IMR-90 (cell line): ENCODE measurements around the gene TYSND1. TPM values are rescaled to one million over a fixed set of nuclear protein-coding genes. Genes with fewer than 3 reads are reported as not detected.

Experiments used
- ATAC-seq: fragments of 200-7000 bp; cut with Tn5 transposase; 2 replicates; pipeline ENCODE4 v1.9.1; 2020; ENCODE audit warnings: low read depth, mild to moderate bottlenecking, moderate library complexity
- BruUV-seq: library from RNA; stranded (reverse); fragments of 400-500 nt; replicated peaks from 2 replicates; lab custom pipeline; 2021; lab: Mats Ljungman, UMichigan
- CTCF ChIA-PET: fragments of 300-600 bp; formaldehyde crosslinking; extraction: SDS; loops from one replicate; lab custom pipeline; 2021; ENCODE audit warnings: antibody characterized with exemption; lab: Yijun Ruan, JAX
- POLR2A ChIA-PET: fragments of 300-600 bp; sonication (Branson Sonifier 250); formaldehyde crosslinking; loops from one replicate; lab custom pipeline; 2022; ENCODE audit warnings: antibody characterized with exemption; ENCODE audit not compliant: unreplicated experiment; lab: Charles Lee
- DNase-seq: peaks from one replicate; pipeline ENCODE4 v3.0.0; 2013
- H2AFZ ChIP-seq: replicated peaks from 2 replicates; pipeline ENCODE3; 2013; ENCODE audit warnings: low read length, mild to moderate bottlenecking; ENCODE audit not compliant: poor library complexity
- H2AK5ac ChIP-seq: 2 replicates; pipeline ENCODE4 v1.6.1; 2013; ENCODE audit warnings: low read depth, low read length, inconsistent platforms
- H2AK9ac ChIP-seq: replicated peaks from 2 replicates; pipeline ENCODE3; 2013; ENCODE audit warnings: mild to moderate bottlenecking, low read depth, low read length, moderate library complexity; ENCODE audit not compliant: poor library complexity
- H2BK120ac ChIP-seq: 2 replicates; pipeline ENCODE4 v1.6.1; 2013; ENCODE audit warnings: low read depth, low read length, inconsistent platforms
- H2BK15ac ChIP-seq: 3 replicates; pipeline ENCODE4 v1.6.1; 2013; ENCODE audit warnings: low read depth, low read length, inconsistent platforms
- H2BK20ac ChIP-seq: 2 replicates; pipeline ENCODE4 v1.6.1; 2013; ENCODE audit warnings: low read depth, mild to moderate bottlenecking, inconsistent platforms, low read length, moderate library complexity
- H2BK5ac ChIP-seq: 2 replicates; pipeline ENCODE4 v1.6.1; 2013; ENCODE audit warnings: mild to moderate bottlenecking, low read depth, low read length, inconsistent platforms; ENCODE audit not compliant: poor library complexity, severe bottlenecking
- H3K14ac ChIP-seq: replicated peaks from 2 replicates; pipeline ENCODE4 v1.6.1; 2013; ENCODE audit warnings: low read depth, low read length, inconsistent platforms
- H3K18ac ChIP-seq: 2 replicates; pipeline ENCODE4 v1.6.1; 2013; ENCODE audit warnings: low read depth, low read length, control low read depth
- H3K23ac ChIP-seq: 2 replicates; pipeline ENCODE4 v1.6.1; 2013; ENCODE audit warnings: low read depth, low read length, inconsistent platforms
- H3K27ac ChIP-seq: 2 replicates; pipeline ENCODE4 v1.5.1; 2013; ENCODE audit warnings: mild to moderate bottlenecking, control low read depth, low read length; ENCODE audit not compliant: insufficient read depth
- H3K27me3 ChIP-seq: 2 replicates; pipeline ENCODE4 v1.6.1; 2013; ENCODE audit warnings: low read length; ENCODE audit not compliant: control insufficient read depth, insufficient read depth
- H3K36me3 ChIP-seq: 2 replicates; pipeline ENCODE4 v1.6.1; 2013; ENCODE audit warnings: low read length, mixed read lengths; ENCODE audit not compliant: control insufficient read depth, insufficient read depth
- H3K4ac ChIP-seq: 2 replicates; pipeline ENCODE4 v1.6.1; 2013; ENCODE audit warnings: low read depth, low read length, inconsistent platforms
- H3K4me1 ChIP-seq: 2 replicates; pipeline ENCODE4 v1.6.1; 2013; ENCODE audit warnings: low read length, mixed read lengths; ENCODE audit not compliant: control insufficient read depth, insufficient read depth
- H3K4me2 ChIP-seq: 2 replicates; pipeline ENCODE4 v1.6.1; 2013; ENCODE audit warnings: low read depth, mild to moderate bottlenecking, control low read depth, low read length, moderate library complexity
- H3K4me3 ChIP-seq: 2 replicates; pipeline ENCODE4 v1.5.1; 2013; ENCODE audit warnings: low read depth, mild to moderate bottlenecking, control low read depth, low read length, moderate library complexity; ENCODE audit not compliant: insufficient read depth
- H3K56ac ChIP-seq: 2 replicates; pipeline ENCODE4 v1.6.1; 2013; ENCODE audit warnings: low read length, inconsistent platforms; ENCODE audit not compliant: insufficient read depth; ENCODE audit errors: extremely low read depth
- H3K79me1 ChIP-seq, 2 experiments: 2 replicates each; pipeline ENCODE4 v1.6.1; 2013; ENCODE audit warnings: low read length in 2 of 2, inconsistent platforms in 1 of 2, low read depth in 1 of 2
- H3K9ac ChIP-seq: 2 replicates; pipeline ENCODE4 v1.6.1; 2013; ENCODE audit warnings: low read depth, low read length, control low read depth
- H3K9me1 ChIP-seq: 2 replicates; pipeline ENCODE4 v1.6.1; 2013; ENCODE audit warnings: low read length, inconsistent platforms; ENCODE audit not compliant: insufficient read depth
- H3K9me3 ChIP-seq: 2 replicates; pipeline ENCODE4 v1.6.1; 2013; ENCODE audit warnings: low read length; ENCODE audit not compliant: control insufficient read depth, insufficient read depth
- H4K20me1 ChIP-seq: 2 replicates; pipeline ENCODE4 v1.6.1; 2013; ENCODE audit warnings: low read length, inconsistent platforms; ENCODE audit not compliant: insufficient read depth
- H4K5ac ChIP-seq: 2 replicates; pipeline ENCODE4 v1.6.1; 2013; ENCODE audit warnings: mild to moderate bottlenecking, low read depth, low read length, control low read depth
- H4K8ac ChIP-seq, 2 experiments: 2 replicates each; pipeline ENCODE4 v1.6.1; 2013; ENCODE audit warnings: low read depth in 2 of 2, low read length in 2 of 2, control low read depth in 1 of 2, inconsistent platforms in 1 of 2
- H4K91ac ChIP-seq: 2 replicates; pipeline ENCODE4 v1.6.1; 2013; ENCODE audit warnings: low read depth, low read length, inconsistent platforms; ENCODE audit not compliant: insufficient read depth
- CEBPB ChIP-seq: IDR thresholded peaks from 2 replicates; pipeline ENCODE4 v1.6.1; 2012; ENCODE audit warnings: low read depth, low read length, improper control_type of control experiment
- CTCF ChIP-seq: conservative IDR thresholded peaks from 2 replicates; pipeline ENCODE4 v1.5.1; 2012; ENCODE audit warnings: mild to moderate bottlenecking, low read depth, low read length, improper control_type of control experiment
- ELK1 ChIP-seq: fragments of 150-350 bp; IDR thresholded peaks from 2 replicates; pipeline ENCODE4 v1.6.1; 2016; ENCODE audit warnings: low read depth, mild to moderate bottlenecking, low read length, moderate library complexity, borderline replicate concordance
- FOS ChIP-seq: fragments of 150-350 bp; IDR thresholded peaks from 2 replicates; pipeline ENCODE4 v1.6.1; 2016; ENCODE audit warnings: low read depth, low read length
- MAFK ChIP-seq: IDR thresholded peaks from 2 replicates; pipeline ENCODE4 v1.6.1; 2012; ENCODE audit warnings: low read depth, low read length, improper control_type of control experiment
- MAZ ChIP-seq: IDR thresholded peaks from 2 replicates; pipeline ENCODE4 v1.6.1; 2012; ENCODE audit warnings: low read depth, mild to moderate bottlenecking, low read length, improper control_type of control experiment, moderate library complexity, borderline replicate concordance
- MXI1 ChIP-seq: IDR thresholded peaks from 2 replicates; pipeline ENCODE4 v1.6.1; 2012; ENCODE audit warnings: low read depth, mild to moderate bottlenecking, low read length, moderate library complexity, borderline replicate concordance
- NFE2L2 ChIP-seq: fragments of 150-350 bp; IDR thresholded peaks from 2 replicates; pipeline ENCODE4 v1.6.1; 2016; ENCODE audit warnings: low read depth, mild to moderate bottlenecking, low read length
- POLR2A ChIP-seq: IDR thresholded peaks from 2 replicates; pipeline ENCODE4 v1.6.1; 2012; ENCODE audit warnings: mild to moderate bottlenecking, low read depth, low read length
- RAD21 ChIP-seq: IDR thresholded peaks from 2 replicates; pipeline ENCODE4 v1.6.1; 2012; ENCODE audit warnings: low read length, improper control_type of control experiment
- RFX5 ChIP-seq: IDR thresholded peaks from 2 replicates; pipeline ENCODE4 v1.8.0; 2012; ENCODE audit warnings: low read depth, mild to moderate bottlenecking, low read length, moderate library complexity
- SMC3 ChIP-seq: fragments of 150-350 bp; IDR thresholded peaks from 2 replicates; pipeline ENCODE4 v1.6.1; 2016; ENCODE audit warnings: low read depth, mild to moderate bottlenecking, antibody characterized with exemption, low read length, moderate library complexity
- USF2 ChIP-seq: fragments of 150-350 bp; IDR thresholded peaks from 2 replicates; pipeline ENCODE4 v1.6.1; 2017; ENCODE audit warnings: mild to moderate bottlenecking, antibody characterized with exemption, low read length, low read depth
- WGBS, 2 experiments: methylation state at CpG; one replicate each; pipeline versions ENCODE4 v1.1.5 to v1.1.7; 2013; ENCODE audit warnings: missing lambda C conversion rate in 2 of 2; ENCODE audit not compliant: insufficient read length in 1 of 2; ENCODE audit errors: extremely low coverage in 2 of 2; 5-methylcytosine and 5-hydroxymethylcytosine counted together
- dilution Hi-C: fragments of 300-500 bp; cut with HindIII; formaldehyde crosslinking; loops from one replicate; pipeline ENCODE4 v1.14.3; 2018; ENCODE audit warnings: low sequenced_read_pairs; ENCODE audit not compliant: unreplicated experiment
- in situ Hi-C: fragments of 300-500 bp; cut with MboI; formaldehyde crosslinking; loops from 3 replicates; pipeline ENCODE4 v1.14.3; 2019; ENCODE audit warnings: low sequenced_read_pairs, inconsistent platforms, mixed read lengths
- intact Hi-C: fragments of 100-400 bp; cut with micrococcal nuclease; formaldehyde crosslinking; loops from 2 replicates; pipeline ENCODE4 v1.10.0; 2022
- polyA plus RNA-seq, 3 experiments: library from polyadenylated mRNA; depleted of rRNA; stranded (reverse); fragments of >200 nt; gene quantifications; 2 replicates each; pipeline ENCODE4 v1.2.3, GENCODE V29; 2012; ENCODE audit warnings: low replicate concordance in 1 of 3
- total RNA-seq: library from RNA; depleted of rRNA; stranded (reverse); fragments of >200 nt; gene quantifications from 2 replicates; pipeline ENCODE4 v1.2.3, GENCODE V29; 2012

Gene TYSND1
- total and polyA plus RNA-seq, 2 of the 4 experiments (the other 2 are of a cell fraction) = 2.9 to 4.1 TPM

GRCh38 chr10:70111496-70111895 is 35.0 kb downstream of the TYSND1 start:
- H3K4me2 ChIP-seq = no peak overlapping the region
- no peak overlapping the region for H4K8ac ChIP-seq
- H3K4ac ChIP-seq = no peak overlapping the region
- ATAC-seq (no peak), DNase-seq (no peak)
- H3K9ac ChIP-seq = no peak overlapping the region
- H3K27ac ChIP-seq = no peak overlapping the region
- no peaks in the 10 kb centered on the region for H3K4me1 ChIP-seq
- H2BK20ac ChIP-seq = no peak overlapping the region
- in situ Hi-C loops = no loop called here
- CTCF ChIA-PET = no interaction called here
- no peak overlapping the region for H4K91ac ChIP-seq
- no peak overlapping the region for H2BK15ac ChIP-seq
- POLR2A ChIA-PET = no interaction called here
- no peak overlapping the region for H2BK5ac ChIP-seq
- no peak overlapping the region for H2AFZ ChIP-seq
- no peak overlapping the region for H3K14ac ChIP-seq
- H3K27me3 ChIP-seq = no peaks in the 10 kb centered on the region
- H3K9me1 ChIP-seq = no peaks in the 10 kb centered on the region; the same call in 1 of the 2 replicates
- WGBS, 2 experiments = 96% methylated on average over 5 of the region's 22 CpGs; no CpG with 5 or more reads in 1 of the 2 experiments
- H3K9me3 ChIP-seq = no peaks in the 10 kb centered on the region
- no peak overlapping the region for H3K56ac ChIP-seq
- H3K36me3 ChIP-seq = peaks cover 35% of the 10 kb centered on the region
- no peak overlapping the region for H2BK120ac ChIP-seq
- H4K20me1 ChIP-seq = peaks cover 7% of the 10 kb centered on the region
- no TSS peak for BruUV-seq
- no peak overlapping the region for H3K4me3 ChIP-seq
- H3K79me1 ChIP-seq = peaks cover 0 to 7% of the 10 kb centered on the region in 2 experiments; a peak in 2 of 4 replicates
- no peak overlapping the region for H3K18ac ChIP-seq
- no peak overlapping the region for H3K23ac ChIP-seq
- no peak overlapping the region for H2AK9ac ChIP-seq
- no peak overlapping the region for H4K5ac ChIP-seq
- TF ChIP-seq FOS = no peak
- TF ChIP-seq SMC3 = no peak
- TF ChIP-seq CEBPB = no peak
- TF ChIP-seq MAFK = no peak
- TF ChIP-seq MXI1 = no peak
- TF ChIP-seq POLR2A = no peak
- no peak for TF ChIP-seq NFE2L2
- no peak for TF ChIP-seq CTCF
- TF ChIP-seq RAD21 = no peak
- no peak for TF ChIP-seq USF2
- no peak for TF ChIP-seq MAZ
- no peak for TF ChIP-seq ELK1
- no peak for TF ChIP-seq RFX5
- intact Hi-C loops = no loop called here
- dilution Hi-C loops = no loop called here
- H2AK5ac ChIP-seq = no peak overlapping the region
